GM21390 (cell line): ENCODE measurements around the gene PATZ1.
"Not testable (repeated sequence)": the region's sequence is repeated elsewhere in the genome, so short reads cannot be mapped to it uniquely, and the experiment has no call there.

Experiments used
- ATAC-seq: cut with Tn5 transposase; IDR thresholded peaks from one replicate; pipeline ENCODE4 v1.9.1; 2021; ENCODE audit not compliant: unreplicated experiment

Gene PATZ1

GRCh38 chr22:31314220-31314619 lies 31.9 kb downstream of the PATZ1 start:
- not testable (repeated sequence) for ATAC-seq

DNA sequence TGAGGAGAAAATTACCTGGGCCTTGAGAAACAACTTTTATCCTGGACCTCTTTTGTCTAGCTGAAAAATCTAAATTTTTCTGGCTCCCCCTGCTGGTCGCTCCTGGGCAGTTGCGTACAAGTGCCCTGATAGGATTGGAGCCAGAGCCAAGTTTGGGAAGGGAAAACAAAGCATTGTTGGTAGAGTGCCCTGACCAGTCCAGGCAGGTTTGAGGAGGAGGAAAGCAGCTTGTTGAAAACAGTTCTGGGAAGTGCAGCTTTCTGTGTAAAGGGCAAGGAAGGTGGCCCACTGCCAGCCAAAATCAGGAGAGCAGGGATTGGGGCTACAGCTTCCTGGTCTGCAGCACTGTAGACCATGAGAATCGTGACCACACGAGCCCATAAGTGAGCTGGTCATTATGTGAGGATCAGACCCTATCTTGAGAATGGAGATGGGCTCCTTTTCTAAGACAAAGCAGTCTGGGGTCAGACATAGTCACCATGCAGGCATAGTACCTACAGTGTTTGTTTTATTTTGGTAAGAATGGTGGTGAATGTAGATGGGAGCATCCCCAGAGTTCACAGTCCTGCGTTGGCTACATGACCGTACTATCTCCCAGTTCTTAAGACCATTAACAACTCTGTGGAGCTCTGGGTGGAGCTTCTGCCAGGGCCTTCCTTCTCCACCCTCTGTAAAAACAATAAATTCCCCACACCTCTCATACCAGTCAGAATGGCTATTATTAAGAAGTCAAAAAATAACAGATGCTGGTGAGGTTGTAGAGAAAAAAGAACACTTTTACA lies 32.6 kb downstream of the PATZ1 start:
- no peak for ATAC-seq

DNA sequence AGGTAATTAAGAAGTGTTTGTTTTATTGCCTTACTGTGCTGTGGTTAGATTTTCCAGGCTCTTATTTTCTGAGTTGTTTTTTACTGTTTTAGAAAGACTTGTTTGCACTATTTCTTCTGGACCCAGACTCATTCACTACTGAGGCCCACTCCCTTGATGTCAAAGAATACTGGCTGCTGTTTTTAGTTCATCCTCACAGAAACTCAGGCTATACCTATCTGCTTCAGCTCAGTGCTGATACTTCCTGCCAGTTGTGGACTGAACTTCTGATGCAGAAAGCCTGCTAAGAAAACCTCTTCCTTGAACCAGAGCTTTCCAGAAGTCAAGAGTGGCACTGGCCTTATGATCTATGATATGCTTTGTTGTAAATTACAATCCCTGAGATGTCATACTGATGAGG lies 38.0 kb downstream of the PATZ1 start:
- no peak for ATAC-seq

GRCh38 chr22:31305194-31305593 lies 41.0 kb downstream of the PATZ1 start:
- ATAC-seq = no peak

- no peak for ATAC-seq
Measured at GRCh38 chr22:31302537-31302936, 43.6 kb downstream of the PATZ1 start.

DNA sequence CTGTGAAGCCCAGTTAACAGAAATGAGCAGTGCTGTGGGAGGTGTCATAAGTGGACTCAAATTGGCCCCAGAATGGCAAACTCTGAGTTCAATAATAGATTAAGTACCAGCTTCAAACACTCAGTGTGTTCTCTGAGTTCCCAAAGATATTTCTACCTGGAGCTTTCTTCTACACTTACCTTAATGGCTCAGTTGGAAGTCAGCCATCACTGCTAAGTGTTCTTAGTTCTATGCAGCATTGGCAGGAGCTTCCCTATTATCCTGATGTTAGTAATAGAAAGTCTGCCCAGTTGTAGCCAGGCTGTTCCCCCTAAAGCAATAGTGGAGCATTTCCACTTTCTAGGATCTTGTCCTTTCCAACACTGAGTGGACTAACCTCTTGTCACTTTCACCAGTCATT lies 44.1 kb downstream of the PATZ1 start:
- ATAC-seq = no peak

DNA sequence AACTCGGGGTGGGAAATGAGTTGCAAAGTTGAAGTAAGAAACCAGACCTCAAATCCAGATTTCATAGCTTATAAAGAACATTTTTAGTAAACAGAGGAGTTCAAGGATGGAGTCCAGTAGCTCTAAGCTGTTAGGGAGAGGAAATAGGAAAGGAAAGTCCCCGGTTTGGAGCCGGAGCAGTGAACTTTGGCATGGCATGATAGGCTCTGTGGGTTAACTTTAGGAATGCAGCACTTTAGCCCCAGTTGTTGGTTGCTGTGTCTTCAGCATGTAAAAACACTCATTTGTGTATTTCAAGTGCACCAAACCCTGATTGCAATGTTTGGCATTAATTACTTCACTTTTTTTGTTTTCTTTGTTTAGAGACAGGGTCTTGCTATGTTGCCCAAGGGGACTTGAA lies 45.2 kb downstream of the PATZ1 start:
- ATAC-seq = no peak

- ATAC-seq = no peak
Measured at GRCh38 chr22:31295831-31296657, 50.1 kb downstream of the PATZ1 start.

- ATAC-seq = no peak
Measured at GRCh38 chr22:31295360-31295759, 50.8 kb downstream of the PATZ1 start.

GRCh38 chr22:31292236-31292989 lies 53.7 kb downstream of the PATZ1 start, which contains the start of gene PIK3IP1:
TSS of gene PIK3IP1 (minus strand) at chr22:31292488. CDS start at chr22:31292344, 144 bp downstream.
- ATAC-seq = peak; percentile 36

- ATAC-seq = no peak
Measured at GRCh38 chr22:31291481-31292235, 54.5 kb downstream of the PATZ1 start.

GRCh38 chr22:31290494-31291471 lies 55.4 kb downstream of the PATZ1 start:
- ATAC-seq = peak; percentile 90

DNA sequence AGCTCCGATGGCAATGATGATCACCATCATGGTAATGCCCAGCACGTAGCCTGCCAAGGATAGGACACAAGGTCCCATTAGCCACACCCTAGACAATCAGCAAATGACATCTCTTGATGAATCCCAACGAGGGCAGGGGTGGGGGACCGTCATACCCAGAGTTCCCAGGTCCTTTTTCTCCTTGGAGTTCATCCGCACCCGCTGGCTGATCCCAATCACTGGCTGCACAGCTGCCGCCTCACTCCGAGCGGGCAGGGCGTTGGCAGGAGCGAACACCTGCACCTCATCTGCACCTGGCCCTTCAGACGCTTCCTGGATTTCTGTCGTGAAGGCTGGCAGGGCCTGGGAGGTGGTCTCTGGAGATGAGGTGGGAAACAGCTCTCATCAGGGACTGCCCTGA lies 56.8 kb downstream of the PATZ1 start:
- ATAC-seq = no peak

- ATAC-seq = no peak
Measured at GRCh38 chr22:31288496-31289240, 57.5 kb downstream of the PATZ1 start.

GRCh38 chr22:31287818-31288495 lies 58.2 kb downstream of the PATZ1 start:
- ATAC-seq = no peak

DNA sequence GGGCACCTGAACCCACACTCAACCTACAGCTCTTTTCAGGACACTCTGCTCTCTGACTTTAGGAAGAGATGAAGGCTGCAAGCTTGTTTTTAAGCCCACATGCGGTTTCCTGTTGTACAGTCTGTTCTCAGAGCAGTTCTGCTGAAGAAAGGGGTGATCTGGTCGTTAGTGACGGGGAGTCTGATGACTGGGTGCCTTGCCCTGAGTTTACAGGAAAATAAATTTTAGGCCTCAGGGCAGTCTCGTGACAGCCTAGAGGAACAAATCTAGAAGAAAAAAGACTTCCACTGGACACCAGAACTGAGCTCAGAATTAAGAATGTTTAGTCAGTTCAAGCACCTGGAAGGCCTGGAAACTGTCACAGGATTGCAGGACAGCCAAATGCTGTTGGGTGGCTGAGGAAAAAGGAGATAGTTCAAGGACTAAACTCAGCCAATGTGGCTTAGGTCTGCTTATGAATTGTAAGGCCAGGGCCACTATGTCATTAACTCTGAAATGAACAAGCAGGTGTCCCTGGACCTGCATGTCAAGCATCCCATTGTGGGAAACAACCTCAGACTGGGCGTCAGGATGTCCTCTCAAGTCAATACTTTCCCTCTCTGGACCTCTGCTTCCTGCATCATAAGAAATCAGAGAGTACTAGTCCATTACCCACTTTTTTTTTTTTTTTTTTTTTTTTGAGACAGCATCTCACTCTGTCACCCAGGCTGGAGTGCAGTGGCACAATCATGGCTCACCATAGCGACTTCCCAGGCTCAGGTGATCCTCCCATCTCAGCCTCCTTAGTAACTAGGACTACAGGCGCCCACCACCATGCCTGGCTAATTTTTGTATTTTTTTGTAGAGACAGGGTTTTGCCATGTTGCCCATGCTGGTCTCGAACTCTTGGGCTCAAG lies 59.5 kb downstream of the PATZ1 start:
- ATAC-seq = no peak
